Fibroblast of villous mesenchyme (primary cell): Measurements from ENCODE around the gene OR7D4. TPM values are rescaled to one million over a fixed set of nuclear protein-coding genes. Genes with fewer than 3 reads are reported as not detected.

Experiments
- DNase-seq: peaks from one replicate; pipeline ENCODE4 v3.0.0-alpha.2; 2010; ENCODE audit warnings: low read depth
- H3K4me3 ChIP-seq: 2 replicates; pipeline ENCODE4 v1.5.1; 2011; ENCODE audit warnings: low read depth, mild to moderate bottlenecking, low read length
- total RNA-seq: library from RNA; depleted of rRNA; stranded (reverse); fragments of >200 nt; gene quantifications from 2 replicates; pipeline ENCODE4 v1.2.3, GENCODE V29; 2012
- TF ChIP-seq, protein P1 (sequence below): IDR thresholded peaks from 2 replicates; pipeline ENCODE4 v1.5.1; 2012; ENCODE audit warnings: low read depth, mild to moderate bottlenecking, low read length; ENCODE audit not compliant: insufficient read depth

OR7D4 gene
- total RNA-seq, 1 donor: not detected

DNA sequence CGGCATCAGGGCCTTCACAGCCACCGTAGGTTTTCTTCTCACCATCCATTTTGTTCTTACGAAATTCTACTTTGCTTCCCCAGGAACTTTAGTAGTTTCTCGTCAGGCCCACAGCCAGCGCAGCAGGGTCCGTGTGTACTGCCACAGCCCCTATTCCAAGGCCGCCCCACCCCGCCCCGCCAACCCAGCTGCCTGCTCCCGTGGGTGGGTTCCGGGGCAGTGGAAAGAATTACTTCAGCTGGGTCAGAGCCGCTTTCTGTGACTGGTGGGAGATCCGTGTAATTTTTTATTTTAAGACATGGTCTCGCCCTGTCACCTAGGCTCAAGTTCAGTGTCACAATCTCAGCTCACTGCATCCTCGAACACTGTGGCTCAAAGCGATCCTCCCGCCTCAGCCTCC is 36.4 kb downstream of the OR7D4 start:
- TF ChIP-seq, protein P1, sequence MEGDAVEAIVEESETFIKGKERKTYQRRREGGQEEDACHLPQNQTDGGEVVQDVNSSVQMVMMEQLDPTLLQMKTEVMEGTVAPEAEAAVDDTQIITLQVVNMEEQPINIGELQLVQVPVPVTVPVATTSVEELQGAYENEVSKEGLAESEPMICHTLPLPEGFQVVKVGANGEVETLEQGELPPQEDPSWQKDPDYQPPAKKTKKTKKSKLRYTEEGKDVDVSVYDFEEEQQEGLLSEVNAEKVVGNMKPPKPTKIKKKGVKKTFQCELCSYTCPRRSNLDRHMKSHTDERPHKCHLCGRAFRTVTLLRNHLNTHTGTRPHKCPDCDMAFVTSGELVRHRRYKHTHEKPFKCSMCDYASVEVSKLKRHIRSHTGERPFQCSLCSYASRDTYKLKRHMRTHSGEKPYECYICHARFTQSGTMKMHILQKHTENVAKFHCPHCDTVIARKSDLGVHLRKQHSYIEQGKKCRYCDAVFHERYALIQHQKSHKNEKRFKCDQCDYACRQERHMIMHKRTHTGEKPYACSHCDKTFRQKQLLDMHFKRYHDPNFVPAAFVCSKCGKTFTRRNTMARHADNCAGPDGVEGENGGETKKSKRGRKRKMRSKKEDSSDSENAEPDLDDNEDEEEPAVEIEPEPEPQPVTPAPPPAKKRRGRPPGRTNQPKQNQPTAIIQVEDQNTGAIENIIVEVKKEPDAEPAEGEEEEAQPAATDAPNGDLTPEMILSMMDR: no peak
- H3K4me3 ChIP-seq: no peak overlapping the region
- DNase-seq: no peak

GRCh38 chr19:9178901-9179300 is 40.5 kb downstream of the OR7D4 start, which contains the start of gene OR7D2:
Gene OR7D2 (plus strand): TSS chr19:9178979. CDS start chr19:9185782, 6,803 bp downstream.
- DNase-seq: no peak
- TF ChIP-seq, protein P1: no peak
- no peak within 1 kb of the TSS for H3K4me3 ChIP-seq

DNA sequence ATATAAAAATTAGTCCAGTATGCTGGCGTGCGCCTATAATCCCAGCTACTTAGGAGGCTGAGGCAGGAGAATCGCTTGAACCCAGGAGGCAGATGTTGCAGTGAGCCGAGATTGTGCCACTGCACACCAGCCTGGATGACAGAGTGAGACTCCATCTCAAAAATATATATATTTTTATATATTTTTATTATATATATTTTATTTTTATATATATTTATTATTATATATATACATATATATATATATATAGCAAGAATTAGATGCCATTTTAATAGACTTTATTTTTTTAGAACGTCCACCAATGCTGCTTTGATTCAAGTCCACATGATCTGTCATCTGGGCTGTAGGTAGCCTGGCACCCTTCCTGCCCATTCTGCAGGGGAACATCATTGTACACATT is 44.1 kb downstream of the OR7D4 start:
- no peak for DNase-seq
- no peak overlapping the region for H3K4me3 ChIP-seq
- TF ChIP-seq, protein P1: no peak

GRCh38 chr19:9171393-9171991 is 47.9 kb downstream of the OR7D4 start:
- H3K4me3 ChIP-seq: no peak overlapping the region
- peak; percentile 7 for DNase-seq
- TF ChIP-seq, protein P1: no peak

GRCh38 chr19:9166846-9167245 is 52.5 kb downstream of the OR7D4 start:
- TF ChIP-seq, protein P1: no peak
- H3K4me3 ChIP-seq: no peak overlapping the region
- DNase-seq: no peak

DNA sequence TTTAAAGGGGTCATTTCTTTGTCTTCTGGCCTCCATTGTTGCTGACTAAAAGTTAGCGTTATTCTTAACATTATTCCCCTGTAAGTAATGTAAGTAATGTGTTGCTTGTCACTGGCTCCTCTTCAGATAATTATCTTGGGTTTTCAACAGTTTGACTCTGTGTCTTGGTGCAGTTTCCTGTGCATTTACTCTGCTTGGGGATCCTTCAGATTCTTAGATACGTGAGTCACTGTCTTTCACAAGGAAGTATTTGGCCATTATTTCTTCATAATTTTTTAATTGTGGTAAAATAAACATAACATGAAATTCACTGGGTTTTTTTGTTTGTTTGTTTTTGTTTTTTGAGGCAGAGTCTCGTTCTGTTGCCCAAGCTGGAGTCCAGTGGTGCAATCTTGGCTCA is 54.1 kb downstream of the OR7D4 start:
- H3K4me3 ChIP-seq: no peak overlapping the region
- TF ChIP-seq, protein P1: no peak
- peak; percentile 39 for DNase-seq

DNA sequence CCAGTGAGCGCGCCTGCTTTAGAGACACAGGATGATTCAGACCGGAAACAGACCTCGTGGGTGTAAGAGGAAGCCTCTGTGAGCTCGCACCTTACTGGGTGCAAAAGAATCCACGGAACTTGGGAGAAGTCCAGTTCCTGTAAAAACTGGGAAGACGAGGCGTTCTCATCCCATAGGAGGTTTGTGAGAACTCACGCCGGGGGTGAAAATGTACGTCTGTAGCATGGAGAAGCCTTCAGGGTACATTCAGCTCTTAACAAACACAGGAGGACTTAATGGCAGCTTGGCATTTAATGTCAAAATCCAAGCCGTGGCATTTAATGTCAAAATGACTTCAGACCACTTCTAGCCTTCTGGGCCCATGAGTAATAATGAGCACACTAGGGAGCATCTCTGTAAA is 58.0 kb downstream of the OR7D4 start:
- TF ChIP-seq, protein P1: no peak
- no peak for DNase-seq
- no peak overlapping the region for H3K4me3 ChIP-seq
